T-cell (primary cell): ENCODE data around the gene HAVCR2. TPM values are rescaled to one million over a fixed set of nuclear protein-coding genes. Genes with fewer than 3 reads are reported as not detected.

Source experiments
- ATAC-seq, 4 experiments: fragments of 200-7000 bp in 3 of 4; fragments of 150-1000 bp in 1 of 4; cut with Tn5 transposase; replicated peaks in 1 of 4; 1 replicate in 3 of 4; 2 replicates in 1 of 4; pipeline ENCODE4 v1.10.0; 2021; ENCODE audit warnings: moderate library complexity in 3 of 4, mild to moderate bottlenecking in 2 of 4, moderate number of reproducible peaks in 1 of 4
- CTCF ChIA-PET, 2 donors: fragments of 300-600 bp; sonication (Branson Sonifier 250); formaldehyde crosslinking; loops; one replicate each; lab custom pipeline; 2022; ENCODE audit warnings: antibody characterized with exemption in 2 of 2; lab: Charles Lee
- POLR2A ChIA-PET, 2 donors: fragments of 300-600 bp; sonication (Branson Sonifier 250); formaldehyde crosslinking; loops; one replicate each; lab custom pipeline; 2022; ENCODE audit warnings: antibody characterized with exemption in 2 of 2; lab: Charles Lee
- DNase-seq, 35 experiments: peaks; one replicate each; pipeline versions ENCODE4 v3.0.0 to v3.0.0-alpha.2; 2013 to 2023
- H3K27ac ChIP-seq: one replicate; pipeline ENCODE4 v1.5.1; 2013; ENCODE audit warnings: low read length
- H3K27me3 ChIP-seq, 2 experiments: replicated peaks in 1 of 2; 1 replicate in 1 of 2; 2 replicates in 1 of 2; pipeline versions ENCODE4 v1.6.1 to v1.7.0; 2013; ENCODE audit warnings: low read length in 1 of 2, mixed read lengths in 1 of 2; ENCODE audit not compliant: control insufficient read depth in 2 of 2, insufficient read depth in 2 of 2; ENCODE audit errors: extremely low read depth in 1 of 2
- H3K36me3 ChIP-seq, 2 donors: 1 replicate in 1 of 2; 2 replicates in 1 of 2; pipeline versions ENCODE4 v1.6.1 to v1.7.0; 2013; ENCODE audit warnings: low read length in 1 of 2; ENCODE audit not compliant: control insufficient read depth in 2 of 2, insufficient read depth in 1 of 2; ENCODE audit errors: extremely low read depth in 1 of 2
- H3K4me1 ChIP-seq, 2 experiments: 1 replicate in 1 of 2; 2 replicates in 1 of 2; pipeline versions ENCODE4 v1.6.1 to v1.7.0; 2013; ENCODE audit warnings: low read length in 2 of 2, mixed read lengths in 1 of 2; ENCODE audit not compliant: insufficient read depth in 2 of 2, control insufficient read depth in 1 of 2; ENCODE audit errors: extremely low read depth in 1 of 2
- H3K4me3 ChIP-seq, 2 donors: 1 replicate in 1 of 2; 2 replicates in 1 of 2; pipeline versions ENCODE4 v1.5.1 to v1.7.0; 2013; ENCODE audit warnings: mild to moderate bottlenecking in 2 of 2, low read length in 1 of 2, moderate library complexity in 1 of 2; ENCODE audit not compliant: control insufficient read depth in 1 of 2; ENCODE audit errors: extremely low read depth in 1 of 2
- H3K9me3 ChIP-seq: 2 replicates; pipeline ENCODE4 v1.7.0; 2013
- H3K27ac Mint-ChIP-seq, 2 donors: one replicate each; pipeline ENCODE4 v1.8.0; 2020 to 2021; ENCODE audit warnings: mild to moderate bottlenecking in 2 of 2, mixed read lengths in 2 of 2
- H3K27me3 Mint-ChIP-seq, 2 donors: one replicate each; pipeline ENCODE4 v1.8.0; 2021 to 2022; ENCODE audit warnings: mixed read lengths in 2 of 2
- H3K36me3 Mint-ChIP-seq: one replicate; pipeline ENCODE4 v1.8.0; 2021; ENCODE audit warnings: mixed read lengths
- H3K4me1 Mint-ChIP-seq, 3 donors: one replicate each; pipeline ENCODE4 v1.8.0; 2020 to 2022; ENCODE audit warnings: mixed read lengths in 3 of 3, mild to moderate bottlenecking in 1 of 3
- H3K4me3 Mint-ChIP-seq, 3 donors: one replicate each; pipeline ENCODE4 v1.8.0; 2020 to 2022; ENCODE audit warnings: mild to moderate bottlenecking in 3 of 3, mixed read lengths in 3 of 3, moderate library complexity in 3 of 3
- H3K9me3 Mint-ChIP-seq, 3 donors: one replicate each; pipeline ENCODE4 v1.8.0; 2020 to 2022; ENCODE audit warnings: mixed read lengths in 3 of 3
- WGBS: methylation state at CpG from one replicate; pipeline ENCODE4 v1.1.5; 2013; ENCODE audit warnings: missing lambda C conversion rate; ENCODE audit not compliant: insufficient coverage; 5-methylcytosine and 5-hydroxymethylcytosine counted together
- total RNA-seq, 35 experiments: library from RNA in 6 of 35; stranded (reverse) in 6 of 35; fragments of 120-200 nt in 1 of 35; gene quantifications; one replicate each; pipeline versions ENCODE4 v1.2.1 to v1.2.4 and lab custom pipeline; 2013 to 2026

The HAVCR2 gene
- total RNA-seq, 5 donors from 2014 or later (not counting 1 experiment from before 2014, with no cell fraction given), result 2.2 to 4.6 (median 3.2) TPM

DNA sequence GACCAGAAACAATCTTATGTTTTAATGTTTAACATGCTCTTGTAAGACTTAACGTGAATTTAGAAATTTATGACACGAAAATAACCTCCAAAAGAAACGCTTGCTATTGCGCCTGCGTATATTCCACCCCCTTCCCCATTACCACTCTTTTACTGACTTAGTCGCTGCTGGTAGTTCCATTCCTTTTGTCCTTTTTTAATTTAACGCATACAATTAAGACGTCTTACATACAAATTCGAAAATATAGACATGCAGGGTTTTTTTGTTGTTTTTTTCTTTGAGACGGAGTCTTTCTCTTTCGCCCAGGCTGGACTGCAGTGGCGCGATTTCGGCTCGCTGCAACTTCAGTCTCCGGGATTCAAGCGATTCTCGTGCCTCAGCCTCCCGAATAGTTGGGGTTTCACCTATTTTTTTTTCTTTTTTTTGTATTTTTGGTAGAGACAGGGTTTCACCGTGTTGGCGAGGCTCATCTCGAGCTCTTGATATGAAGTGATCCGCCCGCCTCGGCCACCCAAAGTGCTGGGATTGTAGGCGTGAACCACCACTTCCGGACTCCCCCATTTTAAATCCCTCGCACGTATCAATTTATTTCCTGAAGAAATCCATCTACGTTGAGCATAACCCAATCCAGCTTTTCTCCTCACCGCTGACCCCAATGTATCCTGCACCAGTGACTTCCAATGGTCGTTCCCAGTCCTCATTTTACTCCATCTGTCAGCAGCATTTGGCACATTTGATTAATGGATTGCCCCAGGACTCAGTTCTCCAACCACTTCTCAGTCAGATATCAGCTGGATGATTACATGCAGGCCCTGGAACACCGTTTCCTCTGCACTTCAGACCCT is 34.5 kb upstream of the HAVCR2 start:
- POLR2A ChIA-PET, result interaction anchor here (0.6 to 2.2 kb wide), 24 partner anchors 8 to 709 kb away, joined by 3 to 11 read pairs (median 4); partner anchors contain the start of gene ITK (in 1 of the 2)
- Mint-ChIP-seq H3K9me3 (no peaks in the 10 kb centered on the region), H3K4me1 (peaks cover 36 to 59% (median 54%) of the 10 kb centered on the region in 3 donors), H3K4me3 (peak overlapping the region; percentile 84 to 97 (median 95)), H3K27me3 (no peaks in the 10 kb centered on the region), H3K36me3 (peaks cover 14% of the 10 kb centered on the region), H3K27ac (peak overlapping the region; percentile 99)
- peak; percentile 51 to 66 (median 58) for ATAC-seq
- 4% methylated on average over 17 of the region's 33 CpGs for WGBS
- peaks cover 15 to 33% of the 10 kb centered on the region in 2 experiments for H3K4me1 ChIP-seq
- H3K4me3 ChIP-seq, result peak overlapping the region; percentile 93 to 98
- DNase-seq, result peak in 33 of 35 experiments; percentile 17 to 67 (median 44)
- peaks cover 0 to 9% of the 10 kb centered on the region in 2 donors for H3K36me3 ChIP-seq
- CTCF ChIA-PET, result interaction anchor here (0.5 to 2.3 kb wide), 20 partner anchors 11 to 1200 kb away, joined by 3 to 23 read pairs (median 4); no protein-coding TSS in a partner anchor
- H3K9me3 ChIP-seq, result no peaks in the 10 kb centered on the region
- H3K27me3 ChIP-seq, result no peaks in the 10 kb centered on the region
- H3K27ac ChIP-seq, result peak overlapping the region; percentile 92

DNA sequence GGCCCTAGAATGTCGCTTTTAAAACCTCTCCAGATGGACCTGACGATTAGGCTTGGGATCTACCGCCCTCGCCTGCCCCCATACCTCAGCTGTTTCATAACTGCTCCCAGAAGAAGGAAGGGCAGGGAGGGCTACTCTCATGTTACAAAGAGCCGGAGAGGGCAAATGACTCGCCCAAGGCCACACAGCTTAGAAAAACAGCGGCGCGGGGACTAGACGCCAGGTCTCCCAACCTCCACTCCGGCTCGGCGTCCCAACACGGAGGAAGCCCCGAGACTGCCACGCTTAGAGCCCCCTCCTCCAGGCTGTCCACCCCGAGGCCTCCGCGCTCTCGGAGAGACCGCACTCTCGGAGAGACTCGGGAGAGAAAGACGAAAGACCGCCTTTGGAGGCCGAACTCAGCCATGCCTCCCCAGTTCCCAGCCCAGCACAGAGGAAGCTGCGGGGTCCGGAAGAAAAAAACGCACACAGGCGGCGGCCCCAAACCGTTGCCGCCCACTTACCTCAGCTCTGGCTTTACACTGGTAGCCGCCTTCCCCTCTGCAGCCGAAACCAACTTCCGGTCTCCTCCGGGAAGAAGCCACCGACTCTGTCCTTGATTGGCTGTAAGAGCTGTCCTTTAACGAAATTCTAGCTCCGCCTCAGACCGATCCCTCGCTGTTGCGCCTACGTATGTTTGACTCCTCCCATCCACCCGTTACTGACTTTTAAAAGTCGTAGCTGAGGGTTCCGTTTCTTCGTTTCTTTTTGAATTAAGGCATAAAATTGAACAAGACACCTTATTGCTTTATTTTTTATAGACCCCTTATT is 33.7 kb upstream of the HAVCR2 start, which contains the start of gene MED7:
Gene MED7, minus strand, starts transcription at position 549 of the 810 bp plus-strand sequence. CDS start 3,434 bp downstream, outside the sequence.
- H3K4me1 Mint-ChIP-seq, result peaks cover 32 to 54% (median 50%) of the 10 kb centered on the region in 3 donors
- peak within 1 kb of the TSS; percentile 84 to 97 (median 95) for H3K4me3 Mint-ChIP-seq
- POLR2A ChIA-PET, result interaction anchor here (0.5 to 2.2 kb wide), 26 partner anchors 8 to 717 kb away, joined by 3 to 11 read pairs (median 4); partner anchors contain the start of gene ITK (in 1 of the 2)
- Histone ChIP-seq H3K4me3 (peak within 1 kb of the TSS; percentile 93 to 98), H3K9me3 (no peaks in the 10 kb centered on the region), H3K4me1 (peaks cover 15 to 30% of the 10 kb centered on the region in 2 experiments), H3K36me3 (peaks cover 3 to 14% of the 10 kb centered on the region in 2 donors), H3K27ac (peak within 1 kb of the TSS; percentile 92), H3K27me3 (no peaks in the 10 kb centered on the region)
- H3K9me3 Mint-ChIP-seq, result no peaks in the 10 kb centered on the region
- peak; percentile 68 to 99 (median 93) for DNase-seq
- CTCF ChIA-PET, result interaction anchor here (0.5 to 2.3 kb wide), 24 partner anchors 10 to 1199 kb away, joined by 3 to 23 read pairs (median 4); partner anchors contain the start of gene LSM11 (in 1 of the 2)
- WGBS, result 0% methylated on average over 37 of the region's 48 CpGs
- no peaks in the 10 kb centered on the region for H3K27me3 Mint-ChIP-seq
- H3K36me3 Mint-ChIP-seq, result peaks cover 21% of the 10 kb centered on the region
- peak; percentile 96 to 98 (median 96) for ATAC-seq
- peak within 1 kb of the TSS; percentile 99 for H3K27ac Mint-ChIP-seq

DNA sequence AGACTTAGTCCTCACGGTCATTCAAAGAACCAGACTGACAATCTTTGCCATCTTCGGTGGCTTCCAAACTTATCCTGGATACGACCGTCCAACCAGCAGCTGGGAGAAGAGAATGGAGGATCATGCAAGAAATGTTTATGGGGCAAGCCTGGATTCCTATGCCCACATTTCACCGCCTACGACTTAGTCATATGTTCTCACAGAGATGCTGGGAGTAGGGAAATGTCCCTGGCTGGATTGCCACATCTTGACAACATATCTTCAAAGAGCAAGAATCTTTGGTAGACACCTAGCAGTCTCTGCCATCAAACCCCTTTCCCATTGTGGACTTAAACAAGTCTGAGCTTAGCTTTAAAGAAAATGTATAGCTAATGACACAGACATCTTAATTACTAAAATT is 28.8 kb upstream of the HAVCR2 start:
- H3K4me3 Mint-ChIP-seq, result no peak overlapping the region
- H3K4me1 Mint-ChIP-seq, result peaks cover 40 to 56% (median 55%) of the 10 kb centered on the region in 3 donors
- no peaks in the 10 kb centered on the region for H3K9me3 ChIP-seq
- ChIA-PET CTCF (interaction anchor here (0.6 to 0.8 kb wide), 3 partner anchors 169 to 322 kb away, joined by 3 read pairs; no protein-coding TSS in a partner anchor), POLR2A (interaction anchor here in 1 of 2 donors (0.7 kb wide), 1 partner anchor 48 kb away, joined by 5 read pairs; no protein-coding TSS in a partner anchor)
- no peak overlapping the region for H3K4me3 ChIP-seq
- WGBS, result 100% methylated on average over 3 of the region's 6 CpGs
- H3K27me3 Mint-ChIP-seq, result no peaks in the 10 kb centered on the region
- peaks cover 14 to 19% of the 10 kb centered on the region in 2 experiments for H3K4me1 ChIP-seq
- DNase-seq (no peak), ATAC-seq (no peak)
- H3K9me3 Mint-ChIP-seq, result no peaks in the 10 kb centered on the region
- no peak overlapping the region for H3K27ac ChIP-seq
- no peak overlapping the region for H3K27ac Mint-ChIP-seq
- no peaks in the 10 kb centered on the region for H3K27me3 ChIP-seq
- H3K36me3 ChIP-seq, result peaks cover 3 to 26% of the 10 kb centered on the region in 2 donors
- peaks cover 24% of the 10 kb centered on the region for H3K36me3 Mint-ChIP-seq

DNA sequence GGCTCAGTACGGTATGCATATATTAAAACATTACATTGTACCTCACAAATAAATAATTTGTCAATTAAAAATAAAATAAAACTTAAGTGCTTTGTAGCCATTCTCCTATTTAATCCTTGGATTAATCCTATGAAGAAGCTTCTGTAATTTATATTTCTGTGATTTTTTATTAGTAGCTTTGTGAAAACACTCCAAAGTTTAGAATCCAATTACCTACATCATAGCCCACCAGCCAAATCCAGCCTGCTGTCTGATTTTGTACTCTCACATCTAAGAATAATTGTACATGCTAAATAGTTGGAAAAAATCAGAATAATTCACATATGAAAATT is 23.4 kb upstream of the HAVCR2 start:
- CTCF ChIA-PET, result interaction anchor here (0.5 to 2.8 kb wide), 24 partner anchors 11 to 1993 kb away, joined by 3 to 23 read pairs (median 4); partner anchors contain the start of genes HAVCR2 (in 1 of the 2) and MED7 (in 1 of the 2)
- ATAC-seq, result no peak
- no CpG with 5 or more reads among the region's 1 CpG for WGBS
- Histone ChIP-seq H3K27ac (no peak overlapping the region), H3K27me3 (no peaks in the 10 kb centered on the region), H3K9me3 (no peaks in the 10 kb centered on the region), H3K4me1 (peaks cover 2 to 5% of the 10 kb centered on the region in 2 experiments), H3K36me3 (peaks cover 0 to 9% of the 10 kb centered on the region in 2 donors), H3K4me3 (no peak overlapping the region)
- Mint-ChIP-seq H3K4me3 (no peak overlapping the region), H3K9me3 (no peaks in the 10 kb centered on the region), H3K27ac (no peak overlapping the region), H3K27me3 (no peaks in the 10 kb centered on the region), H3K4me1 (peaks cover 21 to 30% (median 29%) of the 10 kb centered on the region in 3 donors), H3K36me3 (peaks cover under 1% of the 10 kb centered on the region)
- no peak for DNase-seq
- POLR2A ChIA-PET, result interaction anchor here in 1 of 2 donors (0.9 kb wide), 1 partner anchor 10 kb away, joined by 3 read pairs; the partner anchor contains the start of gene MED7

DNA sequence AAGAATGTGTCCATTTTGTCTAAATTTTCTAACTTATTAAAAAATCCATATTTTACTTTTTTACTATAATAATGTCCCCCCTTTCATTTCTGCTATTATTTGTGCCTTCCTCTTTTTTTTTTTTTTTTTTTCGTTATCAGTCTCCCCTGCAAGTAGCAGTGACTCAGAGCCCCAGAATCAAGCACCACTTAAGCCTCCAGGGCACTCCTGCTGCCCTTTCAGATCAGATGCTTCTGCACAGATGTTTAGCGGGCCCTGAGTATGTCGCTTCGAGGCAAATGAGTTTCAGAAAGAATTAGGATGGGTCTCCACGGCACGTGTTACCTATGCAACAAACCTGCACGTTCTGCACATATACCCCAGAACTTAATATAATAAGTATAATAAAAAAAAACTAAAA is 22.1 kb upstream of the HAVCR2 start:
- DNase-seq (no peak), ATAC-seq (no peak)
- POLR2A ChIA-PET, result interaction anchor here in 1 of 2 donors (0.7 kb wide), 1 partner anchor 37 kb away, joined by 9 read pairs; no protein-coding TSS in a partner anchor
- Mint-ChIP-seq H3K4me1 (peaks cover 17 to 26% (median 25%) of the 10 kb centered on the region in 3 donors), H3K9me3 (no peaks in the 10 kb centered on the region), H3K4me3 (no peak overlapping the region), H3K27ac (no peak overlapping the region), H3K36me3 (no peaks in the 10 kb centered on the region), H3K27me3 (no peaks in the 10 kb centered on the region)
- WGBS, result no CpG with 5 or more reads among the region's 7 CpGs
- H3K36me3 ChIP-seq, result peaks cover 0 to under 1% of the 10 kb centered on the region in 2 donors
- H3K4me1 ChIP-seq, result peaks cover 2 to 5% of the 10 kb centered on the region in 2 experiments
- H3K27ac ChIP-seq, result no peak overlapping the region
- H3K27me3 ChIP-seq, result no peaks in the 10 kb centered on the region
- H3K9me3 ChIP-seq, result no peaks in the 10 kb centered on the region
- CTCF ChIA-PET, result interaction anchor here (0.6 to 2.8 kb wide), 12 partner anchors 9 to 1995 kb away, joined by 3 to 23 read pairs (median 5); no protein-coding TSS in a partner anchor
- H3K4me3 ChIP-seq, result no peak overlapping the region
